SU-DHL-6 (cell line): ENCODE data around the gene ATP6V0E2.

ENCODE experiments used
- H2AFZ ChIP-seq: fragments of 200-600 bp; sonication (generic); 2 replicates; pipeline ENCODE4 v1.6.1; 2014; ENCODE audit warnings: low read depth, mild to moderate bottlenecking, moderate library complexity, mixed read lengths, antibody characterized with exemption, low read length; ENCODE audit not compliant: severe bottlenecking
- H3F3A ChIP-seq: fragments of 200-600 bp; shearing (Covaris generic); 2 replicates; pipeline ENCODE4 v1.6.0; 2016; ENCODE audit warnings: antibody characterized with exemption, mild to moderate bottlenecking; ENCODE audit not compliant: insufficient read depth
- H3K27ac ChIP-seq: fragments of 200-600 bp; sonication (generic); 2 replicates; pipeline ENCODE4 v1.5.1; 2016; ENCODE audit warnings: low read depth, mild to moderate bottlenecking, low read length, moderate library complexity, mixed read lengths
- H3K27me3 ChIP-seq: fragments of 200-600 bp; sonication (generic), shearing (Covaris generic); 2 replicates; pipeline ENCODE4 v1.6.0; 2014; ENCODE audit warnings: mild to moderate bottlenecking, low read length
- H3K36me3 ChIP-seq: fragments of 200-600 bp; sonication (generic); 2 replicates; pipeline ENCODE4 v1.6.1; 2014; ENCODE audit warnings: mild to moderate bottlenecking, low read length, mixed read lengths
- H3K4me2 ChIP-seq: fragments of 300-600, 200-600 bp; shearing (Covaris generic), sonication (generic); 2 replicates; pipeline ENCODE4 v1.6.0; 2014; ENCODE audit warnings: low read length, low read depth, mild to moderate bottlenecking; ENCODE audit not compliant: poor library complexity, severe bottlenecking
- H3K4me3 ChIP-seq: fragments of 200-600 bp; sonication (generic); 2 replicates; pipeline ENCODE4 v1.5.1; 2014; ENCODE audit warnings: antibody characterized with exemption, low read length, mild to moderate bottlenecking, mixed read lengths; ENCODE audit not compliant: insufficient read depth, poor library complexity, severe bottlenecking
- H3K79me2 ChIP-seq: fragments of 200-600 bp; sonication (generic); 2 replicates; pipeline ENCODE4 v1.6.1; 2014; ENCODE audit warnings: mild to moderate bottlenecking, low read length, moderate library complexity; ENCODE audit not compliant: insufficient read depth
- H3K9ac ChIP-seq: fragments of 200-600 bp; sonication (generic); 2 replicates; pipeline ENCODE4 v1.7.0; 2014; ENCODE audit warnings: mild to moderate bottlenecking, low read length
- H3K9me2 ChIP-seq: fragments of 200-600 bp; sonication (generic); replicated peaks from 2 replicates; pipeline ENCODE4 v1.6.1; 2014; ENCODE audit warnings: low read length; ENCODE audit not compliant: insufficient read depth
- H3K9me3 ChIP-seq: fragments of 200-600 bp; sonication (generic); 2 replicates; pipeline ENCODE4 v1.6.1; 2014; ENCODE audit warnings: low read length, mixed read lengths; ENCODE audit not compliant: insufficient read depth
- H4K20me1 ChIP-seq: fragments of 200-600 bp; sonication (generic); 2 replicates; pipeline ENCODE4 v1.6.1; 2014; ENCODE audit warnings: low read depth, mild to moderate bottlenecking, antibody characterized with exemption, low read length, moderate library complexity, mixed read lengths
- EZH2phosphoT487 ChIP-seq: fragments of 200-600 bp; sonication (generic), shearing (Covaris generic); conservative IDR thresholded peaks from 2 replicates; pipeline ENCODE4 v1.6.1; 2018; ENCODE audit warnings: mild to moderate bottlenecking, antibody characterized with exemption, low read length, moderate library complexity, mixed read lengths
- TF ChIP-seq, protein P1 (sequence below): fragments of 200-600 bp; sonication (generic); IDR thresholded peaks from one replicate; pipeline ENCODE4 v1.5.1; 2017; ENCODE audit warnings: antibody characterized with exemption, mild to moderate bottlenecking, low read length, moderate library complexity; ENCODE audit not compliant: insufficient read depth, poor library complexity, severe bottlenecking

The ATP6V0E2 gene

DNA sequence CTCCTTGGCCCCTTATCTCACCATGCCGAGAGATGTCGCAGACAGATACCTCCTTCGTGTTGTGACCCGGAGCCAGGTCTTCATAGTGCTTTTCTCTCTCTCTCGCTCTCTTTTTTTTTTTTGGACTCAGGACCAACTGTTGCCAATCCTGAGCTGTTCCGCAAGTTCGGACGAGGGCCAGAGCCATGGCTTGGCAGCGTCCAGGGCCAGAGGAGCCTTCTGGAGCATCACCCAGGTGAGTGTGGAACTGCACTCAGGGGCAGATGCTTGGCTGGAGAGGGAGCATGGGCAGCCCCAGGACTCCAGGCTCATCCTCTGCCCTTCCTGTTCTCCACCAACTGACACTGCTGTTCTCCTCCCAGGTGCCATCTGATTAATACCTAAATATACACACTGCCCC is 27.7 kb upstream of the ATP6V0E2 start:
- no peak overlapping the region for H3K4me3 ChIP-seq
- H3K4me2 ChIP-seq = no peak overlapping the region
- no peak overlapping the region for H3K9ac ChIP-seq
- H3F3A ChIP-seq = no peaks in the 10 kb centered on the region
- H2AFZ ChIP-seq = no peak overlapping the region
- no peaks in the 10 kb centered on the region for H3K79me2 ChIP-seq
- TF ChIP-seq, protein P1, sequence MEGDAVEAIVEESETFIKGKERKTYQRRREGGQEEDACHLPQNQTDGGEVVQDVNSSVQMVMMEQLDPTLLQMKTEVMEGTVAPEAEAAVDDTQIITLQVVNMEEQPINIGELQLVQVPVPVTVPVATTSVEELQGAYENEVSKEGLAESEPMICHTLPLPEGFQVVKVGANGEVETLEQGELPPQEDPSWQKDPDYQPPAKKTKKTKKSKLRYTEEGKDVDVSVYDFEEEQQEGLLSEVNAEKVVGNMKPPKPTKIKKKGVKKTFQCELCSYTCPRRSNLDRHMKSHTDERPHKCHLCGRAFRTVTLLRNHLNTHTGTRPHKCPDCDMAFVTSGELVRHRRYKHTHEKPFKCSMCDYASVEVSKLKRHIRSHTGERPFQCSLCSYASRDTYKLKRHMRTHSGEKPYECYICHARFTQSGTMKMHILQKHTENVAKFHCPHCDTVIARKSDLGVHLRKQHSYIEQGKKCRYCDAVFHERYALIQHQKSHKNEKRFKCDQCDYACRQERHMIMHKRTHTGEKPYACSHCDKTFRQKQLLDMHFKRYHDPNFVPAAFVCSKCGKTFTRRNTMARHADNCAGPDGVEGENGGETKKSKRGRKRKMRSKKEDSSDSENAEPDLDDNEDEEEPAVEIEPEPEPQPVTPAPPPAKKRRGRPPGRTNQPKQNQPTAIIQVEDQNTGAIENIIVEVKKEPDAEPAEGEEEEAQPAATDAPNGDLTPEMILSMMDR = no peak
- no peak for TF ChIP-seq EZH2phosphoT487
- no peaks in the 10 kb centered on the region for H3K9me3 ChIP-seq
- H3K36me3 ChIP-seq = no peaks in the 10 kb centered on the region
- H3K9me2 ChIP-seq = no peaks in the 10 kb centered on the region
- no peaks in the 10 kb centered on the region for H4K20me1 ChIP-seq
- H3K27me3 ChIP-seq = no peaks in the 10 kb centered on the region
- no peak overlapping the region for H3K27ac ChIP-seq

DNA sequence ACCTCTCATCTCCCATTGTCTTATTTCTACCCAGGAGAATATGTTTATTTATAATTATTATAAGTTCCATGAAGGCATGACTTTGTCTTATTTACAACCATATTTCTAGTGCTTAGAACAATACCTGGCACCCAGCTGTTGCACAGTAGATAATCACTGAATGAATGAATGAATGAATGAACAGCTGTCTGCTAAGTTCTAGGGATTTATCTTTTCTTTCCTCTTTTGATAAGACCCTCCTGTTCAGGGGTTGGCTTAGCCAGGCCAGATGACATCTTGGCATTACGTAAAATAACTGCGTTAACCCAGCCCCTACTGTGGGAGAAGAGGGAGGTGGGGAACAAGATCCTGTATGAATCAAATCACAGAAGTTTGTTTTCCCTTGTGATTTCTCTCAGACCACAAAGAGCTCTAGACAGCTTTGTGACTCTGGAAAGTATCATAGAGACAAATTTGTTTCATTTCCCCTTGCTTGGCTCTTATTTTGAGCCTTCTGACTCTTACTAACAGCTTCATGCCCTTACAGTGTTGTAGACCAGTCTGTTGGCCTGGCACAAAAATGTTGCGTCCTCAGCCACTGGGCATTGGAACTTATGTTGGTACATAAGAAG is 27.2 kb upstream of the ATP6V0E2 start:
- Histone ChIP-seq H3F3A (no peaks in the 10 kb centered on the region), H4K20me1 (no peaks in the 10 kb centered on the region), H3K27ac (no peak overlapping the region), H3K9ac (no peak overlapping the region), H3K9me2 (no peaks in the 10 kb centered on the region), H3K79me2 (no peaks in the 10 kb centered on the region), H3K4me2 (no peak overlapping the region), H3K9me3 (no peaks in the 10 kb centered on the region), H2AFZ (no peak overlapping the region), H3K36me3 (no peaks in the 10 kb centered on the region), H3K4me3 (no peak overlapping the region), H3K27me3 (no peaks in the 10 kb centered on the region)
- TF ChIP-seq EZH2phosphoT487 = no peak
- TF ChIP-seq, protein P1 = no peak

DNA sequence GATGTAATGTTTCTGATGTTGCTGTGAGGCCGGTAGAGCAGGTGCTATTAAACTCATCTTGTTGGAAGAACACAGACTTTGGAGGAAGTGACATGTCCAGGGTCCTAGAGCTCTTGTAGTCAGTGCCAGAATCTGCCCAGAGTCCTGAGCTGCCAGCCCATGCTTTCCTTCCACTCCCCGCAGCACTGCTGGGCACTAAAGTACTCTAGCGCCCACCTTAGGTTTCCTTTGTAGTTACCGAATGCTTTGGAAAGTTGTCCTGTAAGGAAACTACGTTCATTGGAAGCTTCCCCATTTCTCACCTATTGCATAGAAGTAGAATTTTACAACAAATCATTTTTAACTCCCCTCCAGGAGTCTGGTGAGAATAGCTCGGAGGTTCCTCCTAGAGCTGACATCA is 24.6 kb upstream of the ATP6V0E2 start:
- Histone ChIP-seq H3K9me2 (no peaks in the 10 kb centered on the region), H3K27me3 (no peaks in the 10 kb centered on the region), H2AFZ (no peak overlapping the region), H3K9me3 (no peaks in the 10 kb centered on the region), H4K20me1 (no peaks in the 10 kb centered on the region), H3K4me2 (no peak overlapping the region), H3K36me3 (no peaks in the 10 kb centered on the region), H3K79me2 (no peaks in the 10 kb centered on the region), H3F3A (no peaks in the 10 kb centered on the region), H3K4me3 (no peak overlapping the region), H3K9ac (no peak overlapping the region), H3K27ac (no peak overlapping the region)
- TF ChIP-seq EZH2phosphoT487 = no peak
- TF ChIP-seq, protein P1 = no peak
